SK-N-SH treated with all-trans-retinoic acid at 6 μM for 48 hours (cell line): Measurements from ENCODE around the gene SBSN.
"Not testable (repeated sequence)": the region's sequence is repeated elsewhere in the genome, so short reads cannot be mapped to it uniquely, and the experiment has no call there.

Experiments
- ATAC-seq: fragments of 200-7000 bp; cut with Tn5 transposase; 3 replicates; pipeline ENCODE4 v1.9.1; 2020; ENCODE audit warnings: mild to moderate bottlenecking, moderate library complexity
- BACH2 ChIP-seq: fragments of 250-450 bp; sonication (Bioruptor Pico); IDR thresholded peaks from 2 replicates; pipeline ENCODE4 v1.9.0; 2021; ENCODE audit warnings: mild to moderate bottlenecking, borderline replicate concordance
- CREB5 ChIP-seq: fragments of 250-450 bp; sonication (Bioruptor Pico); IDR thresholded peaks from 2 replicates; pipeline ENCODE4 v1.5.1; 2020; ENCODE audit warnings: low read depth, mild to moderate bottlenecking, moderate library complexity
- CSDC2 ChIP-seq: fragments of 250-450 bp; sonication (Bioruptor Pico); IDR thresholded peaks from 2 replicates; pipeline ENCODE4 v1.5.0; 2020; ENCODE audit warnings: mild to moderate bottlenecking, moderate library complexity
- CSRNP3 ChIP-seq: fragments of 250-450 bp; sonication (Bioruptor Pico); IDR thresholded peaks from 2 replicates; pipeline ENCODE4 v1.5.1; 2021; ENCODE audit warnings: mild to moderate bottlenecking, moderate library complexity
- ESRRG ChIP-seq: fragments of 250-450 bp; sonication (Bioruptor Pico); IDR thresholded peaks from 2 replicates; pipeline ENCODE4 v1.6.1; 2021; ENCODE audit warnings: mild to moderate bottlenecking
- GLIS3 ChIP-seq: fragments of 250-450 bp; sonication (Bioruptor Pico); IDR thresholded peaks from 2 replicates; pipeline ENCODE4 v1.5.0; 2020; ENCODE audit warnings: mild to moderate bottlenecking, moderate library complexity
- PATZ1 ChIP-seq: fragments of 250-450 bp; sonication (Bioruptor Pico); IDR thresholded peaks from 2 replicates; pipeline ENCODE4 v1.8.0; 2020; ENCODE audit warnings: mild to moderate bottlenecking, moderate library complexity, borderline replicate concordance
- POU6F1 ChIP-seq: fragments of 250-450 bp; sonication (Bioruptor Pico); IDR thresholded peaks from 2 replicates; pipeline ENCODE4 v1.8.0; 2021; ENCODE audit warnings: low read depth, mild to moderate bottlenecking, moderate library complexity, borderline replicate concordance
- PPARA ChIP-seq: fragments of 250-450 bp; sonication (Bioruptor Pico); IDR thresholded peaks from 2 replicates; pipeline ENCODE4 v1.5.0; 2020; ENCODE audit warnings: mild to moderate bottlenecking, borderline replicate concordance
- RARB ChIP-seq: fragments of 250-450 bp; sonication (Bioruptor Pico); IDR thresholded peaks from 2 replicates; pipeline ENCODE4 v1.8.0; 2021; ENCODE audit warnings: mild to moderate bottlenecking, moderate library complexity
- SNAI2 ChIP-seq: fragments of 250-450 bp; sonication (Bioruptor Pico); IDR thresholded peaks from 2 replicates; pipeline ENCODE4 v1.5.0; 2020; ENCODE audit warnings: mild to moderate bottlenecking, moderate library complexity
- TCF4 ChIP-seq: fragments of 250-450 bp; sonication (Bioruptor Pico); IDR thresholded peaks from 2 replicates; pipeline ENCODE4 v1.8.0; 2021; ENCODE audit warnings: mild to moderate bottlenecking, moderate library complexity, borderline replicate concordance
- TSHZ2 ChIP-seq: fragments of 250-450 bp; sonication (Bioruptor Pico); IDR thresholded peaks from 2 replicates; pipeline ENCODE4 v1.5.0; 2020; ENCODE audit warnings: mild to moderate bottlenecking, moderate library complexity
- ZC3H10 ChIP-seq: fragments of 250-450 bp; sonication (Bioruptor Pico); IDR thresholded peaks from 2 replicates; pipeline ENCODE4 v1.5.1; 2021; ENCODE audit warnings: mild to moderate bottlenecking, moderate library complexity
- ZFP3 ChIP-seq: fragments of 250-450 bp; sonication (Bioruptor Pico); IDR thresholded peaks from 2 replicates; pipeline ENCODE4 v1.5.0; 2020; ENCODE audit warnings: mild to moderate bottlenecking, moderate library complexity
- ZFP30 ChIP-seq: fragments of 450-650 bp; formaldehyde crosslinking; IDR thresholded peaks from 2 replicates; pipeline ENCODE4 v1.5.0; 2022; ENCODE audit warnings: mild to moderate bottlenecking, moderate library complexity
- ZNF565 ChIP-seq: fragments of 450-650 bp; formaldehyde crosslinking; conservative IDR thresholded peaks from 2 replicates; pipeline ENCODE4 v1.5.0; 2020; ENCODE audit warnings: low read depth, mild to moderate bottlenecking, moderate library complexity
- ZNF70 ChIP-seq: fragments of 450-650 bp; formaldehyde crosslinking; IDR thresholded peaks from 2 replicates; pipeline ENCODE4 v1.5.0; 2020; ENCODE audit warnings: mild to moderate bottlenecking, moderate library complexity
- ZNF8 ChIP-seq: fragments of 450-650 bp; formaldehyde crosslinking; IDR thresholded peaks from 2 replicates; pipeline ENCODE4 v1.5.0; 2020; ENCODE audit warnings: mild to moderate bottlenecking, moderate library complexity

SBSN gene

GRCh38 chr19:35478794-35479677 lies 49.1 kb downstream of the SBSN start:
- TF ChIP-seq CSRNP3 (CRISPR knock-in tag) (no peak), PPARA (CRISPR knock-in tag) (no peak), ZFP3 (CRISPR knock-in tag) (no peak), POU6F1 (no peak), CSDC2 (CRISPR knock-in tag) (no peak), BACH2 (CRISPR knock-in tag) (no peak), GLIS3 (CRISPR knock-in tag) (no peak), TSHZ2 (CRISPR knock-in tag) (no peak), ZC3H10 (no peak), ESRRG (CRISPR knock-in tag) (no peak), PATZ1 (CRISPR knock-in tag) (no peak), SNAI2 (CRISPR knock-in tag) (no peak), ZNF565 (CRISPR knock-in tag) (no peak), RARB (CRISPR knock-in tag) (no peak), ZNF70 (CRISPR knock-in tag) (no peak)
- ATAC-seq: no peak

GRCh38 chr19:35476149-35476548 lies 52.0 kb downstream of the SBSN start:
- TF ChIP-seq ESRRG (CRISPR knock-in tag) (no peak), TCF4 (no peak), PPARA (CRISPR knock-in tag) (no peak), ZNF8 (CRISPR knock-in tag) (no peak), ZC3H10 (no peak), ZNF565 (CRISPR knock-in tag) (no peak), RARB (CRISPR knock-in tag) (no peak), CREB5 (CRISPR knock-in tag) (no peak), ZFP3 (CRISPR knock-in tag) (no peak), BACH2 (CRISPR knock-in tag) (no peak), CSDC2 (CRISPR knock-in tag) (no peak)
- ATAC-seq: no peak

GRCh38 chr19:35474594-35474993 lies 53.5 kb downstream of the SBSN start:
- not testable (repeated sequence) for ATAC-seq

GRCh38 chr19:35474104-35474503 lies 54.0 kb downstream of the SBSN start:
- ATAC-seq: no peak
- TF ChIP-seq GLIS3 (CRISPR knock-in tag) (no peak), ZFP3 (CRISPR knock-in tag) (no peak), TSHZ2 (CRISPR knock-in tag) (no peak), CSDC2 (CRISPR knock-in tag) (no peak), ZC3H10 (no peak), ZFP30 (CRISPR knock-in tag) (no peak), POU6F1 (no peak), BACH2 (CRISPR knock-in tag) (no peak)
